ENCODE results near the gene GPR61. TPM values are rescaled to one million over a fixed set of nuclear protein-coding genes. Genes with fewer than 3 reads are reported as not detected.

GPR61 gene
- total RNA-seq, 1 experiment from 2014 or later, result 0.48 TPM

DNA sequence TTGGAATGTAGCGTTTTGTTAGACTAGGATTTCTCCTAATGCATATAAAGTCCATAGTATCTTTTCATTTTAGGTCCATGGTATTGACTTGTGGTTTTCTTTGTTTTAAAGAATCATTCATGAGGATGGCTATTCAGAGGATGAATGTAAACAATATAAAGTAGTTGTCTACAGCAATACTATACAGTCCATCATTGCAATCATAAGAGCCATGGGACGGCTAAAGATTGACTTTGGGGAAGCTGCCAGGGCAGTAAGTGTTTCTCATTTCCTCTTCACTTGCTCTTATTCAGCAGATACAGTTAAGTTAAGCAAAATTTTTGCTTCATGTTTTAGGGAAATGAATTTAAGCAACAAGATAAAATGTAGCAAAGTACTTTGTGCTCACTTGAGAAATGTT, 34.1 kb downstream of the GPR61 start:
- no peaks in the 10 kb centered on the region for H3K23me2 ChIP-seq (ENCODE audit: insufficient read length, low read depth, low read length, poor library complexity, severe bottlenecking)
- no peaks in the 10 kb centered on the region for H3K27me3 ChIP-seq (ENCODE audit: insufficient read depth, low read length)

More for the DNA sequence above, 34.1 kb downstream of the GPR61 start:
- no peak overlapping the region for H3K9ac ChIP-seq (ENCODE audit: extremely low read depth, insufficient read length, low read length)
- DNase-seq, result no peak
- H3K4me1 Mint-ChIP-seq, result no peaks in the 10 kb centered on the region
- no peaks in the 10 kb centered on the region for H4K20me1 ChIP-seq (ENCODE audit: control insufficient read depth, insufficient read depth, insufficient read length)
- peaks cover 3% of the 10 kb centered on the region for H3K79me1 ChIP-seq (ENCODE audit: insufficient read depth, low read depth, low read length, poor library complexity, severe bottlenecking)
- WGBS (ENCODE audit: extremely low coverage, insufficient read length, low lambda C conversion rate), result no CpG with 5 or more reads among the region's 2 CpGs
- H2BK20ac ChIP-seq (ENCODE audit: low read depth, low read length, poor library complexity, severe bottlenecking), result no peak overlapping the region
- H3K4me3 Mint-ChIP-seq, result no peak overlapping the region
- H3K27ac ChIP-seq (ENCODE audit: insufficient read length, low read depth, low read length), result no peak overlapping the region
- no peak overlapping the region for H2AK5ac ChIP-seq (ENCODE audit: insufficient read length, low read length)
- TF ChIP-seq, protein P1, sequence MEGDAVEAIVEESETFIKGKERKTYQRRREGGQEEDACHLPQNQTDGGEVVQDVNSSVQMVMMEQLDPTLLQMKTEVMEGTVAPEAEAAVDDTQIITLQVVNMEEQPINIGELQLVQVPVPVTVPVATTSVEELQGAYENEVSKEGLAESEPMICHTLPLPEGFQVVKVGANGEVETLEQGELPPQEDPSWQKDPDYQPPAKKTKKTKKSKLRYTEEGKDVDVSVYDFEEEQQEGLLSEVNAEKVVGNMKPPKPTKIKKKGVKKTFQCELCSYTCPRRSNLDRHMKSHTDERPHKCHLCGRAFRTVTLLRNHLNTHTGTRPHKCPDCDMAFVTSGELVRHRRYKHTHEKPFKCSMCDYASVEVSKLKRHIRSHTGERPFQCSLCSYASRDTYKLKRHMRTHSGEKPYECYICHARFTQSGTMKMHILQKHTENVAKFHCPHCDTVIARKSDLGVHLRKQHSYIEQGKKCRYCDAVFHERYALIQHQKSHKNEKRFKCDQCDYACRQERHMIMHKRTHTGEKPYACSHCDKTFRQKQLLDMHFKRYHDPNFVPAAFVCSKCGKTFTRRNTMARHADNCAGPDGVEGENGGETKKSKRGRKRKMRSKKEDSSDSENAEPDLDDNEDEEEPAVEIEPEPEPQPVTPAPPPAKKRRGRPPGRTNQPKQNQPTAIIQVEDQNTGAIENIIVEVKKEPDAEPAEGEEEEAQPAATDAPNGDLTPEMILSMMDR (conservative IDR thresholded peaks at IDR 0.05), result no peak
- no peak overlapping the region for H3K23ac ChIP-seq (ENCODE audit: insufficient read length, low read depth, low read length)
- H3K27ac Mint-ChIP-seq, result no peak overlapping the region
- H3K9me3 ChIP-seq (ENCODE audit: control insufficient read depth, low read depth, low read length), result no peaks in the 10 kb centered on the region
- H3K9me3 Mint-ChIP-seq, result no peaks in the 10 kb centered on the region
- no peak overlapping the region for H3K4me2 ChIP-seq (ENCODE audit: insufficient read depth, insufficient read length, low read length)
- H4K91ac ChIP-seq (ENCODE audit: insufficient read length, low read depth, low read length), result no peak overlapping the region
- H3K4me1 ChIP-seq (ENCODE audit: insufficient read depth, low read length), result peaks cover 2% of the 10 kb centered on the region; the same call in 1 of the 2 replicates
- no peak overlapping the region for H2BK15ac ChIP-seq (ENCODE audit: low read depth, low read length)
- H3K36me3 Mint-ChIP-seq (ENCODE audit: insufficient read depth in 1 of 3, low read depth in 3 of 3), result peaks cover 0 to 18% (median 13%) of the 10 kb centered on the region in 3 experiments; a peak in 4 of 7 replicates
- no peaks in the 10 kb centered on the region for H3K27me3 Mint-ChIP-seq (ENCODE audit: low read depth)
- H3K14ac ChIP-seq (ENCODE audit: insufficient read depth, low read length), result no peak overlapping the region
- H2AFZ ChIP-seq (ENCODE audit: low read length), result no peak overlapping the region
- H2BK12ac ChIP-seq (ENCODE audit: insufficient read length, low read depth, low read length), result no peak overlapping the region
- H3K56ac ChIP-seq (ENCODE audit: insufficient read length, low read depth, low read length), result no peak overlapping the region
- peaks cover 2% of the 10 kb centered on the region; the same call in 1 of the 2 replicates for H3K79me2 ChIP-seq (ENCODE audit: insufficient read depth, low read length)
- no peak overlapping the region for H3T11ph ChIP-seq (ENCODE audit: low read length)
- H2BK5ac ChIP-seq (ENCODE audit: insufficient read length, low read length), result no peak overlapping the region
- H3K4ac ChIP-seq (ENCODE audit: low read depth, low read length), result no peak overlapping the region
- H3K18ac ChIP-seq (ENCODE audit: insufficient read length, low read depth, low read length), result no peak overlapping the region
- H2BK120ac ChIP-seq (ENCODE audit: low read depth, low read length, poor library complexity, severe bottlenecking), result no peak overlapping the region
- no peak overlapping the region for H4K8ac ChIP-seq (replicated peaks; ENCODE audit: insufficient read length, low read depth, low read length)
- H4K5ac ChIP-seq (ENCODE audit: insufficient read length, low read depth, low read length), result no peak overlapping the region
